Stimulated activated CD8-positive, alpha-beta memory T cell treated with anti-CD3 and anti-CD28 coated beads, Interleukin-7, amount 100 ng/mL, for 1 hour (primary cell): ENCODE data around the gene ANGPT4.

Experiments
- DNase-seq, 2 donors: peaks; one replicate each; pipeline ENCODE4 v3.0.0-alpha.2; 2020; ENCODE audit warnings: low read depth in 2 of 2

ANGPT4 gene

DNA sequence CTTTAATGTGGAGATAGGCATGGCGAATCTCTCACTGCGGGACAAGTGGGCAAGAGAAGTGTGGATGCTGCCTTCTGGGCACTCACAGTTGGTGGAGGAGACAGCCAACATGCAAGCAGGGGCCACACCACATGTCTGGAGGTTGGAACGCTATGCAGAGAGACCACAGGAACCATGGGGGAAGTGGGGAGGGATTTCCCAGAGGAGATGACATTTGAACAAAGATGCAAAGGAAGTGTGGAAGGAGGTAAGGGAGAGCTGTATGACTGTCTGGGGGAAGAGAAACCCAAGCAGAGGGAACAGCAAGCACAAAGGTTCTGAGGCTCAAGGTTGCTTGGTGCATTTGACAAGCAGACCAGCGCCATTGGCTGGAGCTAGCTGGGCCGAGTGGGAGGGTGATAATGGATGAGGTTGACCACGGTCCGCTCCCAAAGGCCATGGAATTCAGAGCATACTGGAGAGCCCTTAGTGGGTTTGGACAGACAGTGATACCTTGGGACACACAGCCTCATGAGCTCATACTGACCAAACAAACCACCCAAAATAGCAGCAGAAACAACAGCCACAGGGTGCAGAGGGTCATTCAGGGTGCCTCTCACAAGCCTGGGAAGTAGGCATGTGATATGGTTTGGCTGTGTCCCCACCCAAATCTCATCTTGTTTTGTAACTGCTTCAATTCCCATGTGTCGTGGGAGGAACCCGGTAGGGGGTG, 90.3 kb downstream of the ANGPT4 start:
- DNase-seq = no peak

DNA sequence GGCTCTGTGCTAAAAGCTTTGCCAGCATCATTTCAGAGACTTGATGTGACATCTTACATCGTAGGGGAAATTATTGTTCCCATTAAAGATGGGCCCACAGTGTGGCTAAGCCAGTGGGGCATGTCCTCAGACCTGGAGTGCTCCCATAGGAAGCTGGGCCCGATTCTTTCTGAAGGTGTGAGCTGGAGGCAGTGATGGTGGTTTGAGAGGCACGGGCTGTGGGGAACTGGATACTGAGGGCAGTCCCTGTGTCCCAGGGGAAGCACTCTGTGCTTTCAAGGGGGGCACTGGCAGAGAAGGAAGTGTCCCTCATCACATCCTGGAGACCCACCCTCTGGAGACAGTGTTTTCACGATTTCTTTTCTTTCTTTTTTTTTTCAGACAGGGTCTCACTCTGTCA, 91.2 kb downstream of the ANGPT4 start:
- DNase-seq = no peak

DNA sequence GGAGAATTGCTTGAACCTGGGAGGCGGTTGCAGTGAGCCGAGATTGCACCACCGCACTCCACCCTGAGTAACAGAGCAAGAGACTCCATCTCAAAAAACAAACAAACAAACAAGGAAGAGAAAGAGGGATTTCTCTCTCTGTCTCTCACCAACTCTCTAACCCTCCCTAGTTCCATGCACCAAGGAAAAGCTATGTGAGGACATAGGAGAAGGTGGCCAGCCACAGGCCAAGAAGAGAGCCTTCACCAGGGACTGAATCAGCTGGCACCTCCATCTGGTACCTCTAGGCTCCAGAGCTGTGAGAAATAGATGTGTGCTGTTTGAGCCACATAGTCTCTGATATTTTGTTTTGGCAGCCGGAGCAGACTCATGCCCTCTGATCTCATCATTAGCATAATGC, 91.6 kb downstream of the ANGPT4 start:
- no peak for DNase-seq

DNA sequence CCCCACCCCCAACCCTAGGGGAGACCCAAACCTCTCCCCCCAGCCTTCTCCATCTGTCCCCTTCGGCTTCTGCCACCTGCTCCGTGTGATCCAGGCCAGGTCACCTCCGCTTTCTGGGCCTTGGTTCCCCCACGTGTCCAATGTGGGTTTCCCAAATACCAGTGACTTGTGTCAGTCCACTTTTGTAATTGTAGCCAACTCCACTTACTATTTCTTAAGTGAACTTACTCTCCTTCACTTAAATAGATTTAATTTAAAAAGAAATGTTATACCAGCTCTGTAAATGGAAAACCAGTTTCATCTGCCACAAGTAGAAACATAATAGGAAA, 92.6 kb downstream of the ANGPT4 start:
- DNase-seq = no peak

DNA sequence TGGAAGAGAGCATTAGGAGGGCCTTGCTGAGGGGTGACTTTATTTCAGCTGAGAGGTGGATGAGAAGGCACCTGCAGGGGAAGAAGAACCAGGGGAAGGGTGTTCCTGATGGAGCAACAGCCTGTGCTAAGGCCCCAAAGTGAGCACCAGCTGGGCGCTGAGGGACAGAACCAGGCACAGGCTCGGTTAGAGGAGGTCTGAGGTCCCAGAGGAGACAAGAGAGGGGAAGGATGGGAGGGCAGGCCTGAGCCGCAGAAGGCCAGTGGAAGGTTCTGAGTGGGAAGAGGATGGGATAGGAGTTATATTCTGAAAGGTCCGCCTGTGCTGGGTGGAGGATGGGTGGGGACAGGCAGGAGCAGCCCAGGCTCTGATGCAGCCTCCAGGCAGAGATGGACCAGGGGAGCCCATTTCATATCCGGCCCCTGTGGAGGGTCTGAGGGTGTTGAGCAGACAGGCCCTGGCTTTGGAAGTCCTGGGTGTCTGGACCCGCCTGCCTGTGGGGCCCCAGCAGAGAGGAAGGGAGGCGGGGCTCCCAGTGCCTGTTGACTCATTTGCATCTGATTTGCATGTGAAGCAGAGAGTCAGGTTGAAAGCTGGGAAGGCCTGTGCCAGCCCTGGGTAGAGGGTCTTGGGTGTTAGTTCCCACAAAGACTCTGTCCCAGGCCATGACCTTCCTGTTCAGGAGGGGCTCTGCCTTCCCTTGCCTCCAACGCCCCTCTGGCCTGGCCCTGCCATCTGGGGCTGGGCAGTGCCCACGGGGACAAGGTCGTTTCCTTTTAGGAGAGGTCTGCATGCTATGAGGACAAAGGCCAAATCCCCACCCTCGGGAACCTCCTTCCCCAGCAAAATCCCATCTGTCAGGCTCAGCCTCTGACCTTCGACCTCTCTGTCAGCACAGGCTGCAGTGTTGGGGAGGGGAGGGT, 93.2 kb downstream of the ANGPT4 start:
- no peak for DNase-seq

DNA sequence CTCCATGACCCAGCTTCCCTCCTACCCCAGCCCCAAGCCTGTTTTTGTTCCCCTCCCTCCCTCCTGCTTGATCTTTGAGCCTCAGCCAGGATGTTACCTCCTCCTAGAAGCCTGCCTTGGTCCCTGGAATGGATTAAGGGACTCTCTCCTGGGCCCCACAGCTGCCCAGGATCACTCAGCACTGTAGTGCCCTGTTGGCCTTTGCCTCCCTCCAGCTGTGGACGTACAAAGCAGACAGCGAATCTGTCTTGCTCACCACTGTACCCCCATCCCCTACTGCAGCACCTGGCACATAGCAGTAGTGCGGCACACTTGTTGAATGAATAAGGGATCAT, 94.4 kb downstream of the ANGPT4 start:
- DNase-seq = no peak

DNA sequence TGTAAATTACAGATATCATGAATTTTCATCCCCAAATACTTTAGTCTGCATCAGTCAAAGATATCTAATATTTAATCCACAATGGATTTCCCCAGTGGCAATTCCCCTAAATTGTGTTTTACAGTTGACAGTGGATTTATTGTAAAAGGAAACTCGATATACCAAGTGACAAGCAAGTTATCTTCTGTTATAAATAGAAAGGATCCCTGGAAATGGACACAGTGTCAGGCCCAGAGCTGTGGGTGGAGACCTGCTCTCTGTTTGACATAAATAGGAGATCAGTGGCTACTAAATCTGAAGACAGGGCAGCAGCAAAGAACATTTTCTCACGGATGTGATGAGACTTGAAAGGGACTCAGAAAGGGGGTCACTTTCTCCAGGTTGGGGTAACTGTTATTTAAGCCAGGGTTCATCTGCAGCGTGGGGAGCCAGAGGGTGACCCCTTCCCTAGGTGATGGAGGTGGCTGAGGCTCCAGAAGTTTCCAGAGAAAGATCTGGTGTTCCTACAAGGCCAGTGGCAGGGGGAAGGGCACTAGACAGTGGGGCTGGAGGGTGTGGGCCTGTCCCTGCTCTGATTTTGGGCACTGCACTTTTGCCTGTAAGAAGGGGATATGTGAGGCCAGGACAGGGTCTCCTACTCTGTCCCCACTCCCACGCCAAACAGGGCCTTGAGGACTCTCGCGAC, 94.9 kb downstream of the ANGPT4 start:
- no peak for DNase-seq

DNA sequence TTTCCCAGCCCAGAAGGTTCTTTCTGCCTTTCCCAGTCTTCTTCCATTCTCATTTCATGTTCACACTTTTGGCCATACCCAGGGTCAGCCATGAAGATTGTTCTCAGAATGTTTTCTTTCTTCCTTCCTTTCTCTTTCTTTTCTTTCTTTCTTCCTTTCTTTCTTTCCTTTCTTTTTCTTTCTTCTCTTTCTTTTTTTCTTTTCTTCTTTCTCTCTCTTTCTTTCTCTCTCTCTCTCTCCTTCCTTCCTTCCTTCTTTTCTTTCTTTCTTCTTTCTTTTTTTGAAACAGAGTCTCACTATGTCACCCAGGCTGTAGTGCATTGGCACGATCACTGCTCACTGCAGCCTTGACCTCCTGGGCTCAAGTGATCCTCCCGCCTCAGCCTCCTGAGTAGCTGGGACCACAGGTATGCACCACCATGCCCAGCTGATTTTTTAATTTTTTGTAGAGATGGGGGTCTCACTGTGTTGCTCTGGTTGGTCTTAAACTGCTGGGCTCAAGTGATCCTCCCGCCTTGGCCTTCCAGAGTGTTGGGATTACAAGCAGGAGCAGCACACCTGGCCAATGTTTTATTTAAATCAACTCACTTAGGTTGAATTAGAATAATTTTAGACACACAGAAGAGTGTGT, 95.7 kb downstream of the ANGPT4 start:
- no peak for DNase-seq
